ENCODE measurements around the gene SIMC1.
A peak's percentile ranks its signal among the peaks of the same experiment; 100 is the strongest.

DNA sequence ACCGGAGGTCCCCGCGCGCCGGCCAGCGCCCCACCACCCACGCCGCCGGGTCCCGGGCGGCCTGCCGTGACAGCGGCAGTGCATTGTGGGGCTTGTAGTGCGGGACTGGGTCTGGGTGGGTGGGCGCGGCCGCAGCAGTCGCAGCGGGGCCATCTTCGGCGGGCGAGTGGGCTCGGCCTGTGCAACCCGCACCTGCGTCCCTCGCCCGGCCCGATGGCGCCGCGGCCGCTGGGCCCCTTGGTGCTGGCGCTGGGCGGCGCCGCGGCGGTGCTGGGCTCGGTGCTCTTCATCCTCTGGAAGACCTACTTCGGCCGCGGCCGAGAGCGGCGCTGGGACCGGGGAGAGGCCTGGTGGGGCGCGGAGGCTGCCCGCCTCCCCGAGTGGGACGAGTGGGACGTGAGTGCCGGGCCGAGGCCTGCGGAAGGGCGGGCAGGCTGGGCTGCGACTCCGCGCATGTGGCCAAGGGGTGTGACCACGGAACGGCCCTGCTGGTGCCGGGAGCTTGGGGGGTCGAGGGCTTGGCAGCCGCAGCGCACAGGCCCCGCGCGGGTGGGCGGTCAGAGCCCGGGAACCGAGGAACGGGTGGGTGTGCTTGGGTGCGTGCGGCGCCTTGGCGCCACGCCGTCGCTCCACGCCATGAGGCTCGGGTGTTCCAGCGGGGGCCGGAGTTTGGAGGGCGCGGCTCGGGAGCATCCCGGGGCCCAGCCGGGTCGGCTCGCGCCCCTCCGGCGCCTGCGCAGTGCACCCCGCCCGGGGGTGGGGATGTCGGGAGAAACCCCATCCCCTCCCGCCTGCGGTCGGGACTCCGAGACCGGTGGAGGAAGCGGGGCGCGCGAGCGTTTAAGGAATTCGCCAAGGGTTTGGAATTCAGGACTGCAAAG, 127.4 kb downstream of the SIMC1 start, which contains the start of gene ARL10:
- TF ChIP-seq CTCF (IDR thresholded peaks at IDR 0.05) (no peak), USF1 (CRISPR knock-in tag; IDR thresholded peaks at IDR 0.05) (0 out of 2 replicates have a peak, but pooled peaks have one; percentile 41), ZNF232 (CRISPR knock-in tag; IDR thresholded peaks at IDR 0.05) (peak; percentile 86), SP1 (CRISPR knock-in tag; conservative IDR thresholded peaks at IDR 0.05) (peak; percentile 58), E2F1 (CRISPR knock-in tag; IDR thresholded peaks at IDR 0.05) (no peak), ZSCAN18 (CRISPR knock-in tag; IDR thresholded peaks at IDR 0.05) (no peak), NR1H2 (CRISPR knock-in tag; IDR thresholded peaks at IDR 0.05) (no peak), KAT7 (CRISPR knock-in tag; IDR thresholded peaks at IDR 0.05; ENCODE audit: borderline replicate concordance) (peak; percentile 92; the same call in 1 of the 2 replicates), ZNF138 (CRISPR knock-in tag; conservative IDR thresholded peaks at IDR 0.05) (0 out of 2 replicates have a peak, but pooled peaks have one; percentile 42)
- TF ChIP-seq, protein P1, sequence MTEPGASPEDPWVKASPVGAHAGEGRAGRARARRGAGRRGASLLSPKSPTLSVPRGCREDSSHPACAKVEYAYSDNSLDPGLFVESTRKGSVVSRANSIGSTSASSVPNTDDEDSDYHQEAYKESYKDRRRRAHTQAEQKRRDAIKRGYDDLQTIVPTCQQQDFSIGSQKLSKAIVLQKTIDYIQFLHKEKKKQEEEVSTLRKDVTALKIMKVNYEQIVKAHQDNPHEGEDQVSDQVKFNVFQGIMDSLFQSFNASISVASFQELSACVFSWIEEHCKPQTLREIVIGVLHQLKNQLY (CRISPR knock-in tag; IDR thresholded peaks at IDR 0.05) = no peak
